Breast epithelium (tissue), 3 donors: ENCODE results near the gene CHST15.

Source experiments
- POLR2A ChIP-seq: fragments of 450-650 bp; IDR thresholded peaks from one replicate; pipeline ENCODE4 v1.6.1; 2016; ENCODE audit warnings: antibody characterized with exemption, mild to moderate bottlenecking, moderate library complexity
- TF ChIP-seq, protein P1 (sequence below), 3 donors: fragments of 450-650 bp; IDR thresholded peaks; one replicate each; pipeline ENCODE4 v1.5.1; 2016 to 2017; ENCODE audit warnings: antibody characterized with exemption in 3 of 3, mild to moderate bottlenecking in 3 of 3, moderate library complexity in 3 of 3

DNA sequence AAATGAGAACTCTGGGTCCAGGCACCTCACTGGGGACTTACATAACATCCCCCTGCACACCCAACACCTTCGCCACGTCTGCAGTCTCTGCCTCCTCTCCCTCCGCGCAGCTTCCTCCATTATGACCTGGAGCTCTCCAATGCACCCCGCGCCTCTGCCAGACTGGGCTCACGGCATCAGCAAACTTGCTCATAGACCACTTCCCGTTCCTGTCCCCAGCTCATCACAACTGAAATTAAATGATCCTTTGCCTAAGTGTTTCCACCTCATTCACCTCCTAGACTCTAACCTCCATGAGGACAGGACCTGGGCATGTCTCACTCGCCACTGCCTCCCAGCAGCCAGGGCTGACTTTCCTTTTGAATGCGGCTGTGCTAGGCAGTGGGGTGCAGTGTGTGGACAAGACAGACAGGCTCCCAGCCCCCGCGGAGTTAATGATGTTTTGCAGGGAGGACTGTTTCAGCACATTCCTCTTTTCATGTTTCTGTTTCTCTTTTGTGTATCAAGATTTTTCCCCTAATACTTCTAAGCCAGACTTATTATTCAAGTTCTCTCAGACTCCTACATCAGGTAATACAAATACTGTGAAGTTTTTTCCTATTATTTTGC, 18.8 kb downstream of the CHST15 start:
- TF ChIP-seq, protein P1, sequence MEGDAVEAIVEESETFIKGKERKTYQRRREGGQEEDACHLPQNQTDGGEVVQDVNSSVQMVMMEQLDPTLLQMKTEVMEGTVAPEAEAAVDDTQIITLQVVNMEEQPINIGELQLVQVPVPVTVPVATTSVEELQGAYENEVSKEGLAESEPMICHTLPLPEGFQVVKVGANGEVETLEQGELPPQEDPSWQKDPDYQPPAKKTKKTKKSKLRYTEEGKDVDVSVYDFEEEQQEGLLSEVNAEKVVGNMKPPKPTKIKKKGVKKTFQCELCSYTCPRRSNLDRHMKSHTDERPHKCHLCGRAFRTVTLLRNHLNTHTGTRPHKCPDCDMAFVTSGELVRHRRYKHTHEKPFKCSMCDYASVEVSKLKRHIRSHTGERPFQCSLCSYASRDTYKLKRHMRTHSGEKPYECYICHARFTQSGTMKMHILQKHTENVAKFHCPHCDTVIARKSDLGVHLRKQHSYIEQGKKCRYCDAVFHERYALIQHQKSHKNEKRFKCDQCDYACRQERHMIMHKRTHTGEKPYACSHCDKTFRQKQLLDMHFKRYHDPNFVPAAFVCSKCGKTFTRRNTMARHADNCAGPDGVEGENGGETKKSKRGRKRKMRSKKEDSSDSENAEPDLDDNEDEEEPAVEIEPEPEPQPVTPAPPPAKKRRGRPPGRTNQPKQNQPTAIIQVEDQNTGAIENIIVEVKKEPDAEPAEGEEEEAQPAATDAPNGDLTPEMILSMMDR (IDR thresholded peaks at IDR 0.05), result no peak
- no peak for TF ChIP-seq POLR2A
